ENCODE results near the gene SAP30BP. TPM values are rescaled to one million over a fixed set of nuclear protein-coding genes. Genes with fewer than 3 reads are reported as not detected.

The SAP30BP gene
- total and polyA plus RNA-seq, 2 of the 13 experiments (the other 11 are each of a cell fraction or from before 2014, with no cell fraction given), result 67.7 to 99.4 TPM

DNA sequence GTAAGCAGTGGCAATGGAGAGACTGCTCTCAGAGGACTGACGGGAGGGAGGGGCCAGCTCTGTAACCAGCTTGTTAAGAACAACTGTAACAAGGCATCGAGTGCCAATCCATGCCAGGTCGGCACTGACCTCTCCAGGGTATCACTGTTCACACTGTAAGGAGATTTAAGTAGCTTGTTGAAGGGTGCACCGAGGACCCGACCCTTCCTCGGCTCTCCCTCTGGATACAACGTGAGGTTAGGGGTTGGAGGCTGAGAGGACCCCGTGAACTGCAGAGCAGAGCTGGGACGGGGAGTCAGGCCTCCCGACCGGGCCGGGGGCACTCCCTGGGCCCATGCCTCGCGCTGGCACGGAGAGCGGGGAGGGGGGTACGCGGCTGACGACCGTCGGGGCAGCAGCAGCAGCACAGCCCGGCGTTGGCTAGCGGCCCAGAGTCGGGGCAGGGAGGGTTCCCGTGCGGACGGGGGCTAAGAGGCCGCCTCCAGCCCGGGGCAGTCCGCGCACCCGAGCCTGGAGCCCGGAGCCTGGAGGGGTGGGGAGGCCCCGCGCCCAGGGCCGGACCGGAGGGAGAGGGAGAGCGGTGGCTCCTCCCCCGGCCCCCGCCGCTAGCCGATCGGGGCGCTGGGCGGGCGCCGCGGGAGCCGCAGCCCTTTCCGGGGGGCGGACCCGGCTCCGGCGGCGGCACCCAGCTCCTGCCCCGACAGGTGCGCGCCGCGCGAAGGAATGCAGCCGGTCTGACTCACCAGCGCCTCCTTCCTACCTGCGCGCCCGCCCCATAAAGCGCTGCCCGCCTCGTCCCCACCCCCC lies 53.7 kb downstream of the SAP30BP start, which contains the start of gene ITGB4 (continued):
- TF ChIP-seq POLR2AphosphoS5 (IDR thresholded peaks at IDR 0.05; ENCODE audit: low read depth, low read length) (no peak), SNAPC4 (CRISPR knock-in tag; IDR thresholded peaks at IDR 0.05) (no peak), CREM (IDR thresholded peaks at IDR 0.05) (no peak), CREM (CRISPR knock-in tag; IDR thresholded peaks at IDR 0.05) (no peak), ZGPAT (CRISPR knock-in tag; IDR thresholded peaks at IDR 0.05) (no peak), KDM4B (CRISPR knock-in tag; IDR thresholded peaks at IDR 0.05) (no peak), ZNF446 (CRISPR knock-in tag; IDR thresholded peaks at IDR 0.05) (no peak), NR1H2 (CRISPR knock-in tag; IDR thresholded peaks at IDR 0.05; ENCODE audit: borderline replicate concordance, low read depth) (no peak), AKNA (CRISPR knock-in tag; IDR thresholded peaks at IDR 0.05; ENCODE audit: borderline replicate concordance) (no peak), ZNF20 (CRISPR knock-in tag; IDR thresholded peaks at IDR 0.05) (no peak), ZBTB8A (CRISPR knock-in tag; IDR thresholded peaks at IDR 0.05; ENCODE audit: borderline replicate concordance, low read depth) (no peak), ZNF317 (CRISPR knock-in tag; IDR thresholded peaks at IDR 0.05) (no peak), PHF8 (CRISPR knock-in tag; IDR thresholded peaks at IDR 0.05) (peak; percentile 50), KAT7 (CRISPR knock-in tag; IDR thresholded peaks at IDR 0.05; ENCODE audit: borderline replicate concordance) (no peak), HNRNPK (IDR thresholded peaks at IDR 0.05; ENCODE audit: low read depth, low read length, poor library complexity, severe bottlenecking) (peak; percentile 61), LCORL (IDR thresholded peaks at IDR 0.05) (no peak), LCORL (CRISPR knock-in tag; IDR thresholded peaks at IDR 0.05) (no peak; the same call in 1 of the 2 replicates)
